Measurements from ENCODE around the gene ACBD7. TPM values are rescaled to one million over a fixed set of nuclear protein-coding genes. Genes with fewer than 3 reads are reported as not detected.

ACBD7 gene
- total RNA-seq, 2 experiments from 2014 or later = 1.6 to 2.0 TPM

- ATAC-seq = no peak
- no peaks in the 10 kb centered on the region for H3K4me1 Mint-ChIP-seq (ENCODE audit: low read depth)
- no peaks in the 10 kb centered on the region for H3K9me3 Mint-ChIP-seq
- no peak for DNase-seq
- no peaks in the 10 kb centered on the region for H3K27me3 Mint-ChIP-seq
- no peaks in the 10 kb centered on the region for H3K36me3 Mint-ChIP-seq (ENCODE audit: low read depth)
- intact Hi-C loops (cut with micrococcal nuclease) = no loop called here
- no peak overlapping the region for H3K27ac Mint-ChIP-seq
- ChIA-PET CTCF (no interaction called here), POLR2A (interaction anchor here (0.7 kb wide), 1 partner anchor 1728 kb away, joined by 3 read pairs; no protein-coding TSS in a partner anchor)
- no peak for TF ChIP-seq CTCF (IDR thresholded peaks at IDR 0.05)
- no peak overlapping the region for H3K4me3 Mint-ChIP-seq
These were observed 36.5 kb downstream of the ACBD7 start for GRCh38 chr10:15052121-15052520.

GRCh38 chr10:15049533-15049932 is 39.0 kb downstream of the ACBD7 start:
- H3K4me1 Mint-ChIP-seq (ENCODE audit: low read depth) = peaks cover 12% of the 10 kb centered on the region
- no peaks in the 10 kb centered on the region for H3K36me3 Mint-ChIP-seq (ENCODE audit: low read depth)
- no peak for ATAC-seq
- POLR2A ChIA-PET = no interaction called here
- no peaks in the 10 kb centered on the region for H3K9me3 Mint-ChIP-seq
- no peaks in the 10 kb centered on the region for H3K27me3 Mint-ChIP-seq
- CTCF ChIA-PET = interaction anchor here (0.9 to 1.3 kb wide), 2 partner anchors 18 to 57 kb away, joined by 3 read pairs; no protein-coding TSS in a partner anchor
- intact Hi-C loops (cut with micrococcal nuclease) = no loop called here
- TF ChIP-seq CTCF (IDR thresholded peaks at IDR 0.05) = no peak
- no peak overlapping the region for H3K27ac Mint-ChIP-seq
- H3K4me3 Mint-ChIP-seq = no peak overlapping the region
- no peak for DNase-seq

GRCh38 chr10:15046626-15047025 is 42.0 kb downstream of the ACBD7 start:
- TF ChIP-seq CTCF (IDR thresholded peaks at IDR 0.05) = no peak
- no peak overlapping the region for H3K27ac Mint-ChIP-seq
- peaks cover 2% of the 10 kb centered on the region for H3K36me3 Mint-ChIP-seq (ENCODE audit: low read depth)
- H3K4me3 Mint-ChIP-seq = no peak overlapping the region
- intact Hi-C loops (cut with micrococcal nuclease) = no loop called here
- no peaks in the 10 kb centered on the region for H3K27me3 Mint-ChIP-seq
- H3K9me3 Mint-ChIP-seq = peaks cover 2% of the 10 kb centered on the region
- H3K4me1 Mint-ChIP-seq (ENCODE audit: low read depth) = peaks cover 17% of the 10 kb centered on the region
- DNase-seq (no peak), ATAC-seq (no peak)
- ChIA-PET POLR2A (no interaction called here), CTCF (no interaction called here)

- Mint-ChIP-seq H3K36me3 (ENCODE audit: low read depth) (peaks cover 2% of the 10 kb centered on the region), H3K9me3 (peaks cover 2% of the 10 kb centered on the region), H3K27ac (peak overlapping the region; percentile 20), H3K4me1 (ENCODE audit: low read depth) (peaks cover 17% of the 10 kb centered on the region), H3K27me3 (no peaks in the 10 kb centered on the region), H3K4me3 (no peak overlapping the region)
- ChIA-PET CTCF (no interaction called here), POLR2A (no interaction called here)
- intact Hi-C loops (cut with micrococcal nuclease) = no loop called here
- DNase-seq (no peak), ATAC-seq (no peak)
- no peak for TF ChIP-seq CTCF (IDR thresholded peaks at IDR 0.05)
These were observed 43.2 kb downstream of the ACBD7 start for GRCh38 chr10:15045380-15045779.

- no peaks in the 10 kb centered on the region for H3K27me3 Mint-ChIP-seq
- peak; percentile 27 for ATAC-seq
These were observed 44.9 kb downstream of the ACBD7 start, which contains the start of gene OLAH for GRCh38 chr10:15043674-15044073. Gene OLAH, plus strand, starts transcription at chr10:15043943. Its CDS starts 3,346 bp downstream, at chr10:15047289.

More at GRCh38 chr10:15043674-15044073, 44.9 kb downstream of the ACBD7 start, which contains the start of gene OLAH:
- Mint-ChIP-seq H3K27ac (peak within 1 kb of the TSS; percentile 81), H3K36me3 (ENCODE audit: low read depth) (peaks cover 2% of the 10 kb centered on the region), H3K4me3 (no peak within 1 kb of the TSS), H3K9me3 (peaks cover 2% of the 10 kb centered on the region), H3K4me1 (ENCODE audit: low read depth) (peaks cover 17% of the 10 kb centered on the region)
- ChIA-PET CTCF (no interaction called here), POLR2A (no interaction called here)
- intact Hi-C loops (cut with micrococcal nuclease) = no loop called here
- TF ChIP-seq CTCF (IDR thresholded peaks at IDR 0.05) = no peak
- peak; percentile 8 for DNase-seq

Measured in activated CD8-positive, alpha-beta T cell treated with anti-CD3 and anti-CD28 coated beads for 36 hours (primary cell).